Stimulated activated CD4-positive, alpha-beta T cell treated with anti-CD3 and anti-CD28 coated beads, Interleukin-1b, Interleukin-23, amount 100 ng/mL, for 4 hours (primary cell): ENCODE results near the gene FAM153A.
"Not testable (repeated sequence)": the region's sequence is repeated elsewhere in the genome, so short reads cannot be mapped to it uniquely, and the experiment has no call there.

Source experiments
- DNase-seq, 2 donors: peaks; one replicate each; pipeline ENCODE4 v3.0.0-alpha.2; 2020; ENCODE audit warnings: low read depth in 2 of 2

Gene FAM153A

DNA sequence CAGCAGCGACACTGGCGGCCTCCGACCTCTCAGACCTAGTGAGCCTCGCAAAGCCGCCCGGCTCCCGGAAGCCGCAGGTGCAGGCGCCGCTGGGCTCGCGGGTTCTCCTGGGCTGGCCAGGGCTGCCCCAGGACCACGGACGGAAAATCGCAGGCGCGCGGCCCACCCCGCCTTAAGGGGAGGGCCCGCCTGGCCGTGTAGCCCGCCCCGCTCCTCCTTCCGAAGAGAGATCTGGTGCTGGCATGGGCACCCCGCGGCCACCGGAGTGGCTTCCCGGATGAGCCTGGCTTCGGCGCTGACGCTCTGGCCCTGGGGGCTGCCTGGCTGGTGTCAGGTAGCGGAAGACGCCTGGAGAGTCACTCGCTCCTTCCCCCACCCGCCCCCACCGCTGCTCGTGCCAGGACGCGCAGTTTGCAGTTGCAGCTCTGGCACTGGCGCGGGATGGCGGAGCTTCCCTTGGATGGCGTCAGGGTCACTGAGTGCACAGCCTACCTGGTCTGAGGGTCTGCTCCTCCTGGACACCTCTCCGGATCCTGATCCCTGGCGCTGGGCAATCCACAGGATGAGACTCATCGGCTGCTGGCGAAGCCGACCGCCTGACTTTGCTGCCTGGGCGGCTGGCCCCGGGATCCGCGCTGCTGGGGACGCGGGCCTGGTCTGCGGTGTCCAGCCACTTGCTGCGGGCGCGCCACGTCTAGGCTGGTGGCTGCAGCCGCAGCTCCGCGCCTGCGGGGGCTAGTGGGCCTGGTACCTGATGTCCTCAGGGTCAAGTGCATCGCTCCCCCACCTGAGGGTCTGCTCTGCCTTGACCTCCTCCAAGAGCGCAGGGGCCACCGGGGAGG, at the start of gene FAM153A:
TSS of gene FAM153A (minus strand) at position 108 of the 842 bp plus-strand sequence.
- DNase-seq: not testable (repeated sequence)

DNA sequence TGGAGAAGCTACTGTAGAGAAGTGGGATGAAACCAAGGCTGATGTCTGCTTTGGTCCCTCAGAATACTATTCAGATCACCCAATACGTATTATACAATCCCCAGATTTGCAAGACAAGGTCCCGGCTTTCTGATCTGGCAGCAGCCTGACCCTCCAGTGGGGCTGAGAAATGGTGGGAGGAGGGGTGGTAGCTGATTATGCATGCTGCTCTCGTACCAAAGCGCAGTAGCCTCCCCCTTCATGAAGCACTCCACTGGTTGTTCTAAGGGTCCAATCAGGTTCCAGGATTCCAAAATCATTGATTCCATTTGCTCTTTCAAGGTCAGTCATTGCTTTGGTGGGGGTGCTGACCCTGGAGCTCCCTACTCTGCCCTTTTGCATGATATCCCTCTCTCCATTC, 49.6 kb upstream of the FAM153A start:
- not testable (repeated sequence) for DNase-seq

DNA sequence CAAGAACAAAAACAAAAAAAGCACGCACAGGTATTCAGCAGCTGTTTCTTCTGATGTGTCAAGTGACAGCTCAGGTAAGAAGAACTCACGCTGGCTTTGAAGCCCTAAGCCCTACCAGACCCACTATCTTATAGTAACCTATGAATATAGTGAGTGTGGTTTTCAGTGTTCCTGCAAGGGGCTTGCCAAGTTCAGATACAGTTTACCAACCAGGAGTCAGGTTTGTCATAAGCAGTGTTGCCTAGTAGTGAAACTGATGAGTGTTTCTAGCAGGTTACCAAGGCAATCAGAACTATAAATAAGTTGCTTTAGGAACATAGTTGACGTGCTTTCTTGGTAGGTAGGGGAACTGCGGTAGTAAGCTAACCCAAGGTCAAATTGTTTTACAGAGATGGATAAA, 43.4 kb upstream of the FAM153A start:
- DNase-seq: not testable (repeated sequence)

DNA sequence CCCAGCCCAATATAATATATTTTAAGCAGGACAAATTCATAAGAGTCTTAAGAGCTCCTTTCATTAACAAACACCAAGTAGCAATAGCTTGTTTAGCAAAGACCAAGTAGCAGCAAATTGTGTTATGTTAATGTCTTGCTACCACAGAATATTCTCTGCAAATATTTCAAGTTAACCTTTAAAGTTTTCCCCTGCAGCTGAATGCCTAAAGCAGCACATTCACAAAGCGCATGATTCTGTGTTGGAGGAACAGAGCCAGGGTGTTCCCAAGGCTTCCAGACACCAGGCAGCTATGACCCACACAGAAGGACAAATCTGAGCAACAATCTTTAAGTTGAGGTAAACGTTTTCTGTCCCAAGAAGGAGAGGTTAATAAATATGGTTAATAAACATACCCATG, 42.1 kb upstream of the FAM153A start:
- DNase-seq: not testable (repeated sequence)

DNA sequence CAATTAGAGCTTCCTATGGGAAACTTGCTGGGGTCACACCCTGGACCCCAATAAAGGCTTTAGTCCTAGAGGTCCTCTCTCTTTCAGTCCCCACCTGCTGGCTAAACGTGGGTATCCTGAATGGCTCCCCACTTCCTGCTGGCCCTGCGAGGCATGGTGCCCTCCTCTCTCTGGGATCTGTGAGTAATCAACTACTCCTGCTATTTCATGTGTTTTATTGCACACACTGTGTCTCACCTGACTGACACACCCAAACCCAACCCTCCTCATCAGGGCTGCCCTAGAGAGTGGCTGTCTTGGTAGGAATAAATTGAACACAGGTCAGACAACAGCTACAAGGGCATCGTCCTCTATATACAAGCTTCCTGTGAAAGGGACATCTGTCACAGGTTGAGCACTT, 39.8 kb upstream of the FAM153A start:
- DNase-seq: not testable (repeated sequence)

DNA sequence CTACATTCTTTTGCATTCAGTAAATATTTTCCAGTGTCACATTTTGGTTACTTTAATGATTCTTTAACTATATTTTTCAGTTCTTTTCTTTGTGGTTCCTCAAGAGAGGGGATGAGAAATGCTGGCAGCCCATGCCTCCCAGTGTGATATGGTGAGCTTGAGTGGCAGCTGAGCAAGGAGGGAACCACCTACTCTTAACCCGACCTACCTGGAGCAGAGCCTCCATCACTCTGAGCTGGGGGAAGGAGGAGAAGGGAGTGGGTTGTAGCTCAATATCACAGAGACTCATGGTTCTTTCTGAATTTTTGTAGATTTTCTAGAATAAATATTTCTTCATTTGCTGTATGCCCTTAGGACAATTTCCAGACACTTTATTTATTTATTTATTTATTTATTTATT, 37.0 kb upstream of the FAM153A start:
- DNase-seq: not testable (repeated sequence)

DNA sequence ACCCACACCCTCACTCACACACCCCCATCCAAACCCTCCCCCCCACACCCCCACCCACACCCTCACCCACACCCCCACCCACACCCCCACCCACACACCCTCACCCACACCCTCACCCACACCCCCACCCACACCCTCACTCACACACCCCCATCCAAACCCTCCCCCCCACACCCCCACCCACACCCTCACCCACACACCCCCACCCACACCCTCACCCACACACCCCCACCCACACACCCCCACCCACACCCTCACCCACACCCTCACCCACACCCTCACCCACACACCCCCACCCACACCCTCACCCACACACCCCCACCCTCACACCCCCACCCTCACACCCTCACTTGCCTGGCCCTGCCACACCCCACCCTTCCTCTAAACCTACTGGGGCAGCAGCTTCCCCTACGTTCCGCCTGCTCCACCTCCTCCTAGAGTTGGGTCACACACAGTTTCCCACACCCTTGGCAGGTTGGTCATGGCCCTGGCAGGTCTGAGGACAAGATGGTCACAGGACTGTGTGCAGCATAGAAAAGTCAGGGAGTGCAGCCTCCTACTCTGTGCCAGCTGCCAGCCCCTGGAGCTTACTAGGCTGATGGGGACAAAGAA, 30.2 kb upstream of the FAM153A start:
- DNase-seq: not testable (repeated sequence)

DNA sequence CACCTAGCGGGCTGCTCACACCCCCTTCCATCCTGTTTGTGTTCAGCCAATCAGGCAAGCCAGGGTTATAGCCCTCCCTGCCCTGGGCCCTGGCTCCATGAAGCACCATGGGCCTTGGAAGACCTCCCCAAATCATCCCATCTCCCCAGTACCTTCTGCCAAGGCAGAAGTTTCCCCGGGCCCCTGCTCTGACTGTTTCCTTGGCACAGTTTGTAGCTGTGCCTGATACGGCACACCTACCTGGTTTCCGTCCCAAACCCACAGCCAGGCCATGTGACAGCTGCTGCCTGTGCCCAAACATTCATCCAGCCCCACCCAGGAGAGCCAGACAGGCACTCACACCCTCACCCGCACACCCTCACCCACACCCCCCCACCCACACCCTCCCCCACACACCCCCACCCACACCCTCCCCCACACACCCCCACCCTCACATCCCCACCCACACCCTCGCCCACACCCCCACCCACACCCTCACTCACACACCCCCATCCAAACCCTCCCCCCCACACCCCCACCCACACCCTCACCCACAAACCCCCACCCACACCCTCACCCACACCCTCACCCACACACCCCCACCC, 29.6 kb upstream of the FAM153A start:
- not testable (repeated sequence) for DNase-seq

DNA sequence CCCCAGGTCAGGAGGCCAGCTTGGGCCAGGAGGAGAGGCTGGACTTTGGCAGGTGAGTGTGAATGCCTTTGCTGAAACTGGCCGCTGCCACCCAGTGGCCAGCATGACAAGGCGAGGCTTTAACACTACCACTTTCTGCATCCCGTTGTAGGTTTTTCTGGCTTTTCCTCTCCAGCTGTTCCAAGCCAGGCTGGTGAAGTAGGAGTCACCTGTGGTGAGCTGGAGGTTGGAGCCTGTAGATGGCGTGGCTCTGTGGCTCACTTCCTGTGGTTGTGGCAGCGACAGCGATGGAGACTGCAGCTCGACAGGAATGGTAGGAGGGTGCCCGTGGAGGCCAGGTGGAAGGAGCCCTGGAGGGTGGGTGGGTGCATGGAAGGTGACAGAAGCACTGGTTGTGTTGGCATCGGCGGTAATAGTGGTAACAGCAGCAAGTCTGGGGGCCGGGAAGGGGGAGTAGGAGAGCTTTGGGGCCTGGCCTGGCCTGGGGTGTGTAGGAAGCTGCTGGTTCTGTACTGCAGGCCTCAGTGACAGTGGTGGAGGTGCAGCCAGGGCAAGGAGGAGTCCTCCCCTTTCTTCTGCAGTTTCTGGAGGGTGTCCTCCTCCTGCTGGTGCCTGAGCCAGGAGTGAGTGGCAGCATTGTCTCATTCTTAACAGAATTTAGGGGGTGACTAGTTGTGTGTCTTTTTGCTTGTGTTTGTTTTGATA, 26.7 kb upstream of the FAM153A start:
- DNase-seq: peak in 1 of 2 donors; percentile 12

DNA sequence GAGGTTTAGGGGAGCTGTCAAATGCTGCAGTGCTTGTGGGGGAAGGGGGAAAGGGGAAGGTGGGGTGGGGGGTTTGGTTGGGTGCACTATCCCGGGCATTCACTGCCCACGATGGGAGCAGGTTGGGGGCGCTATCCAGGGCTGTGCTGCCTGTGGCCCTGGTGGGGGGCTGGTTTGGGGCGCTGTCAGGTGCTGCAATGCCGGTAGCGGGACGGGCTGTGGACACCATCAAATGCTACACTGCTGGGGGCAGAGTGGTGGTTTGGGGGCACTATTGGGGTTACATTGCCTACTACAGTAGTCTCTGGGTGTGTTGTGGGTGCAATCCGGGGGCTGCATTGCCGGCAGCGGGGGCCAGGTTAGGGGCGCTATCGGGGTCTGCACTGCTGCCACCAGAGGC, 25.7 kb upstream of the FAM153A start:
- not testable (repeated sequence) for DNase-seq

DNA sequence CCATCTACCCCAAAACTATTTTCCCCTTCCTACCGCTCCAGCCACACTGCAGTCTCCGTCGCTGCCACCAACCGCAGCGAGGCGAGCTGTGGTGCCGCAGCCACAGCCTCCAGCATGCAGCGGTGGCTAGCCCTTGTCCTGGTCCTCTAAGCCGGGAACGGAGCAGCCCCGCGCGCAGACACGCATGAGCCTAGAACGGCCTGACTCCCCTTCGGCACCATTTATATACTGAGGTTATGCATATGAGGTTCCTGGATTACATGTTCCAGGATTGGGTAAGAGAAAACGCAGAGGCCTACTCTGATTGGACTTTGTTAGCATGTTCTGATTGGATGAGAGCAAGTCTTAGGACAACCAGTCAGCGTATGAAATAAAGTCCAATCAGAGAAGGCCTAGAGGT, 24.6 kb upstream of the FAM153A start:
- not testable (repeated sequence) for DNase-seq

DNA sequence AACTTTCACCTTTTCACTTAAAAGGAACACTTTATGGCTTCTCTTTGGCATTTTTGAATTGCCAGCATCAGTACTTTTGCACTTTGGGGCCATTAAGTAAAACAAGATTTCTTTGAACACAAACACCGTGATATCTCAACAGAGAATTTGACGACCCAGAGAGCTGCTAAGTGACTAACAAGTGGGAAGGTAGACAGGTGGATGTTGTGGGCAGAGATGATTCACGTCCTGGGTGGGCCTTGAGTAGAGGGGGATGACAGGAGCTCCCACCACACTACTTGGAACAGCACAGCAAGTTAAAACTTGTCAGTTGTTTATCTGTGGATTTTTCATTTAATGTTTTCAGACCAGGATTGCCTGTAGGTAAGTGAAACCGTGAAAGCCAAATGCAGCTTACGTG, 18.7 kb upstream of the FAM153A start:
- peak in 1 of 2 donors; percentile 28 for DNase-seq

DNA sequence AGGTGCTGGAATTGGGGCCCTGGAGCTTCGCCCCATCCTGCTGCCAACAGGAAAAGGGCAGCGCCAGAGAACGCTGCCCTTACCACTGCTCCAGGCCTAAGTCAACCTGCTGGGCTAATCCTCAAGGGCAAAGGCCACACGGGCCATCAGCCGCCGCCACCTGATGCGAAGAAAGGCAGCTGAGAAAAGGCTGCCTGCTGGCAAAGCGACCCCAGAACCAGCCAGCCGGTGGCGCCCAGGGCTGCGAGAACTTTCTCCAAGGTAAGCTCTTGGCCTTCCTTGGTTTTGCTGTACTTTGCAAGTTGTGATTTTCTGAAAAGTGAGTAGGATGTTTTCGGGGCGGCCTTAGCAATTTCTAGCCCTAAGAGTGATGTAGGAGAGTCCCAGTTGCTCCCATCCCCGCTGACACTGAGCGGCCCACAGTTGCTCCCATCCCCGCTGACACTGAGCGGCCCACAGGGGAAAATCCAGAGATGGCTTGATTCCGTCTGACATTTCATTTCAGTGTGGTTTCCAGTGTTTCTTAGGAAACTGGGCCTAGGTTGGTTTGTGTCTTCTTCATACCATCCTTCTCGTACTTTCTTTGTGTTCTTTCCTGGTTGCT, 15.6 kb upstream of the FAM153A start:
- not testable (repeated sequence) for DNase-seq

DNA sequence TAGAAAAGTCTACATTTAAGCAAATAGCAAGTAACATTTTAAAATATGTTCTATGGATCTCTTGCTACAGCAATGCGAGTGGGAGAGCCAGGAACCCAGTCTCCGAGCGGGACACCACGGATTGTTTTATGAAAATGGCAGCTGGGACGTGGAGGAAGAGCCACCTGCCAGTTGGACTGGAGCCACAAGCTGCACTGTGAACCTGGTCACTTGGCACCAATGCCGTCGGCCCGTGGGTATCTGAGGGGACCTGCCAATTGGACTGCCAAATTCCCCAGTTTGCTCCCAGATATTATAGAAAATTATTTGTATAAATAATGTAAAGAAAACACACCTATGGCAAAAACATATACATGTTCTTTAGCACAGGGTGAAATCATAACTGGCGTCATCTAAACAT, 10.6 kb upstream of the FAM153A start:
- not testable (repeated sequence) for DNase-seq

DNA sequence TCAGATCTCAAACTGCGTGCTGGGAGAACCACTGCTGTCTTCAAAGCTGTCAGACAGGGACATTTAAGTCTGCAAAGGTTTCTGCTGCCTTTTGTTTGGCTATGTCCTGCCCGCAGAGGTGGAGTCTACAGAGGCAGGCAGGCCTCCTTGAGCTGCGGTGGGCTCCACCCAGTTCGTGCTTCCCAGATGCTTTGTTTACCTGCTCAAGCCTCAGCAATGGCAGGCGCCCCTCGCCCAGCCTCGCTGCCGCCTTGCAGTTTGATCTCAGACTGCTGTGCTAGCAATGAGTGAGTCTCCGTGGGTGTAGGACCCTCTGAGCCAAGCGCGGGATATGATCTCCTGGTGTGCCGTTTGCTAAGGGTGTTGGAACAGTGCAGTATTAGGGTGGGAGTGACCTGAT, 8.9 kb upstream of the FAM153A start:
- DNase-seq: not testable (repeated sequence)

DNA sequence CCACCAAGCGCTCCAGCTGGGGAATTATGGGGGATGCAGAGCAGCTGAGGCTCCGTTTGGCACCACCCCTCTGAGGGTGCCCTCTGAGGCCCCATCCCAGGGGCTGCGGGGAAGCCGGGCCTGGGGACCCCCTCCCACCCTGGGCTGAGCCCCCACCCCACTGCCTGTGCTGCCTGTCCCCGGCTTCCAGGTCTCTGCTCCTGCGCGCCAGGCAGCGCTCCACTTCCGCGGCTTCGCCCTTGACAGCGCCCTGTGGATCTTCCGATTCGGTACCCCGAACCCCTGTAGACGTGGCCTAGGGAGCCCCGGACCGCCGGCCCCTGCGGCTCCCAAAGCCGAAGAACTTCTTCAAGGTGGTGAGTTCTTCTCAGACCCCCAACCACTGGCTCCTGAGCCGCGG, 530 bp downstream of the FAM153A start:
- DNase-seq: not testable (repeated sequence)

DNA sequence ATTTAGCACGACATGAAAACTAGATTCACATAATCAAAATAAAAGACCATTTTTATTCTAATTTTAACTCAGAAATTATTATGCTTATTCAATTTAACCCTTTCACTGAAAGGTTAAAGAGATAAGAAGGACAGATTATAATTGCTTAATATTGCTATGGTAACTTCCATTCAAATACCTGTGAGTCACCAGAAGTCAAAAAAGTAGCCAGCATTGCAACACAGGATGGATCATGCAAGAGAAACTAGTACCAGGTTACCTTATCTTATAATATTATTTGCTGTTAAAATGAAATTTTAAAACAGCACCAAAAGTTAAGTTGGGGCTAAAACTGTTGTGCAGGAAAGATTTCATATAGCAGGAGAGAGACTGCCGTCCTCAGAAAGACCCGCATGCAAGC, 11.5 kb downstream of the FAM153A start:
- DNase-seq: not testable (repeated sequence)

DNA sequence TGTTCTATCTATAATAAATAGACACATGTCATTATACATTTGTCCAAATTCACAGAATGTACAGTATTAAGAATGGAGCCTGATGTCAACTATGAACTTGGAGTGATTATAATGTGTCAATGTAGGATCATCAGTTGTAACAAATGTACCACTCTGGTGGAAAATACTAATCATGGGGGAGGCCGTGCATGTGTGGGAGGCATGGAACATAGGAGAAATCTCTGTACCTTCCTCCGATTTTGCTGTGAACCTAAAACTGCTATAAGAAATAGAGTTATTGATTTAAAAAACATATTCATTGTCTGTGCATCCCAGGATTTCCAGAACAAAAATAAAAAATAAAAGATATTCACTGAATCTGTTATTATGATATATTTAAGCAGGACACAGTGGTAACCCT, 12.1 kb downstream of the FAM153A start:
- peak in 1 of 2 donors; percentile 14 for DNase-seq

DNA sequence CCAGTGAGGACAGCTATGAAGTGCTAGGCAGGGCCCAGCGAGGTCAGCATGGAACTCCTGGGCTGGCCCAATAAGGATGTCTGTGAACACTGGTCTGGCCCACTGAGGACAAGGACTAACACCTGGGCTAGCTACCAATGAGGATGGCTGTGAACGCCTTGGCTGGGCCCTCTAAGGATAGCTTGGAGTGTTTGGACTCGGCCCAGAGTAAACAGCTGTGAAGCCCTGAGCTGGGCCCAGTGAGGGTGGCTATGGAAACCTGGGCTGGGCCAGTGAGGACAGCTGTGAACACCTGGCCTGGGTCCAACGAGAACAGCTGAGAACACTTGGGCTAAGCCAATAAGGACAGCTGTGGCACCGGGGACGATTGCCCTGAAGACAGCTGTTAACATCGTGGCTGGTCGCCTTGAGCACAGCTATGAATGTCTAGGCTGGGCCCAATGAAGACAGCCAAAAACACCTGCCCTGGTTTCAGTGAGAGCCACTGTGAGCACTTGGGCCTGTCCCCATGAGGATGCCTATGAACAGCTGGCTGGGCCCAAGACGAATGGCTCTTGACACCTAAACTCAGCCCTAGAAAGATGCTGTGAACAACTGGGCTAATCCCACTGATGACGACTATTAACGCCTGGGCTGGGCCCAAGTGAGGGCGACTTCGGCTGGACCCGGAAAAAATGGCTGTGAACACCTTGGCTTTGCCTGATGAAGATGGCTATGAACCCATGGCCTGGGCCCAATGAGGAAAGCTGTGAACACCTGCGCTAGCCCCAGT, 18.8 kb downstream of the FAM153A start:
- DNase-seq: not testable (repeated sequence)

DNA sequence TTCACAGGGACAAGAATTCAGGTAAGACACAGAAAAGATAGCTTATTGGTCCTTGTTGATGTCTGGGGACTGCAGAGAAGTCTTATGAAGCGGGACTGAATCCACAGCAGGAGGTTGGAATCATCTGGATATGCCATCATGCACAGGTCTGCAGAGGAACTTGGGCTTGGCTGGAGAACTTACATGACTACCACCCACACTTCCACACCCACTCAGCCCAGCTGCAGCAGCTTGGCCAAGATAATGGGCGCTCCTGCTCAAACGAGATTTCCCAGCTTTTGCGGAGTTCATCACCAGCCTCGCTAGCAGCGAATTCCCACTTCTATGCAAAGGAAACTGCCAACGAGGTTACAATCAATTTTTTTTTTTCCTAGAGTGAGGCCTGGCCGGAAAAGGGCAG, 21.7 kb downstream of the FAM153A start:
- not testable (repeated sequence) for DNase-seq

DNA sequence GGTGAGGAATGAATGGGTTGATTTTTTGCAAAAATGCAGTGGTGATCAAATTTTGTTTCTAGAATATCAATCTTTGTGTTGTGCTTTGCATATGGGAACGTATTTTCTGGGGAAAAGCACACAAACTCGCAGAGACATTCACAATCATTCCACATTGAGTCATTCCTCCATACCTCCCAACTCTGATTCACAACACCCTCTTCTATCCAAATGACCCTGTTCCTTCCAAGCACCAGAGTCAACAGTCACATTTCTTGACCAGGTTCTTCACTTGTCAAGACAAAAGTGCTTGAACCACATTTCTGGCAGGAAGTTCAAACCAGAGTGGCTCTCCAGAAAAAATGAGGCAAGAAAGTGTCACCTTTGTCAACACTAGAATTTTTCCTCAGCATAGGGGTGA, 35.3 kb downstream of the FAM153A start:
- not testable (repeated sequence) for DNase-seq
